Uterus (tissue), 2 donors: ENCODE results near the gene GALNTL6.

Source experiments
- CTCF ChIP-seq, 4 experiments: fragments of 200-600 bp in 2 of 4; fragments of 450-650 bp in 2 of 4; sonication (generic) in 2 of 4; IDR thresholded peaks; one replicate each; pipeline ENCODE4 v1.5.1; 2016 to 2019; ENCODE audit warnings: antibody characterized with exemption in 4 of 4, mild to moderate bottlenecking in 2 of 4, moderate library complexity in 1 of 4
- POLR2A ChIP-seq, 2 donors: fragments of 450-650 bp; IDR thresholded peaks; one replicate each; pipeline ENCODE4 v1.6.1; 2016; ENCODE audit warnings: antibody characterized with exemption in 2 of 2, mild to moderate bottlenecking in 1 of 2, moderate library complexity in 1 of 2

GRCh38 chr4:173051232-173051631, 1238.0 kb downstream of the GALNTL6 start:
- TF ChIP-seq CTCF (IDR thresholded peaks at IDR 0.05) (no peak), POLR2A (IDR thresholded peaks at IDR 0.05) (no peak)
